ENCODE data around the gene FAM111A.

Gene FAM111A

DNA sequence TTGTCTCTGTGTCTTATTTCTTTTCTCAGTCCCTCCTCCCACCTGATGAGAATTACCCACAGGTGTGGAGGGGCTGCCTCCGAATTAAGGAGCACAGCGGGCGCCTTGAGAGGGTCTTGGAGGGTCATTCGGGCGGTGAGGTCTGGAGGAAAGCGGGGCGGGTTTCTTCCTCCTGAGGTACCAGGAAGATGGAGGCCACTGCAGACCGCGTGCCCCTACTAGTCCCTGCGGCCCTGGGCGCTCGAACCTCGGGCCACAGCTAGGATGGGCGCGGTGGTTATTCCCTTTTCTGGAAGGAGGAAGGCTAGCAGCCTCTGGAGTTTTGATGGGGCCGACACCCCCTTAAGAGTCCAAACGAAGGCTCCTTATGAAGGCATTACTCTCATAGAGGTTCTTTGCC, 5.5 kb upstream of the FAM111A start:
- in situ Hi-C loops (cut with HindIII; ENCODE audit: low pct_ligation_motif_present, low pct_unique_long_range_greater_than_20kb, low sequenced_read_pairs): no loop called here
- DNase-seq: no peak

DNA sequence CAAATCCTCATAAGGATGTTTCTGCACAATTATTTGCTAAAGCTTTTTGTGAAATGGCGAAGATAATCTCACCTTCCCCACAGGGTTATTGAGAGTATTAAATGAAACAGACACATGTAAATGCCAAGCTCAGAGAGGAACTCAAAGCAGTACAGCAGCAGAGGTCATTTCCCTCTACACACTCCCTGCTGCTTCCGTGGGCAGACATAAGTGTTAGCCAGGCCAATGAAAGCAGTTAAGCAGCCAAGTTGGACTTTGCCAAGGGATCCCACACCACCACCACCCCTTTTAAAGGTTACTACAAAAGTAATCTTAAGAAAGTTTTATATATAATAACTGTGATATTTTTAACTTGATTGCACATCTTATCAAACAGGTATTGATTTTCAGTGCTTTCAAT, 4.0 kb upstream of the FAM111A start:
- DNase-seq: no peak
- in situ Hi-C loops (cut with HindIII; ENCODE audit: low pct_ligation_motif_present, low pct_unique_long_range_greater_than_20kb, low sequenced_read_pairs): no loop called here

DNA sequence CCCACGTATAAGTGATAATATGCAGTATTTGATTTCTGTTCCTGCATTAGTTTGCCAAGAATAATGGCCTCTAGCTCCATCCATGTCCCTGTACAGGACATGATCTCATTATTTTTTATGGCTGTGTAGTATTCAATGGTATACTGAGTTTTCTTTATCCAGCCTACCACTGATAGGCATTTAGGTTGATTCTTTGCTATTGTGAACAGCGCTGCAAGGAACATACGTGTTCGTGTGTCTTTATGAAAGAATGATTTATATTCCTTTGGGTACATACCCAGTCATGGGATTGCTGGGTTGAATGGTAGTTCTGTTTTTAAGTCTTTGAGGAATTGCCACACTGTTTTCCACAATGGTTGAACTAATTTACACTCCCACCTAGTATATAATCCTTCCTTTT, 1.5 kb upstream of the FAM111A start:
- no peak for DNase-seq
- in situ Hi-C loops (cut with HindIII; ENCODE audit: low pct_ligation_motif_present, low pct_unique_long_range_greater_than_20kb, low sequenced_read_pairs): no loop called here

DNA sequence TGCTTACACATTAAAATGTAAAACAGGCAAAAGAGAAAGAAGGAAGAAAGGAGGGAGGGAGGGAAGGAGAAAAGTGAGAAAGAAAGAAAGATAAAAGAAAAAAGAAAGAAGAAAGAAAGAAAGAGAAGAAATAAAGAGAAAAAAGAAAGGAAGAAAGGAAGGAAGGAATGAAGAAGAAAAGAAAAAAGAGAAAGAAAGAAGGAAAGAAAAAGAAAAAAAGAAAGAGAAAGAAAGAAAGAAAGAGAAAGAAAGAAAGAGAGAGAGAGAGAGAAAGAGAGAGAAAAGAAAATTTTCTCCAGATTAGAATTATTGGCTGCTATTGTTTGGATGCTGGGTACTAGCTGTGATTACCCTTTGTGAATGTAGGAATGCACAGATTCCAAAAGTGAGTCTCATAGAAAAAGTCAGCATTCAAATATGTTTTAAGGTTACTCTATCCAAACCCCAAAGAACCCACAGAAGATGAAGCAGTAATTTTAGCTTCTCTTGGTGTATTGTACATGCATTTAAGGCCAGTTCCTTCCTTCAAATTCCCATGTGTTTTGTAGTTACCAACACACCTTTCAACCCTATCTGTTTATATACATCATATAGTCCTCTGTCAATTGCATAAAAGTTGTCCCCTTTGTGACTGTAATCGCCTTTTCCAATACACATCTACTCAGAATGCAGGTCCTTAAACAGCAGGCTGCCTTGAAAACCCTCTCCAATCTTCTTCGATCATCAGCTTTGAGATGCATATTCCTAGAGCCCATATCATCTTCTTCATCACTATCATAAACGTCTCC, 789 bp upstream of the FAM111A start:
- in situ Hi-C loops (cut with HindIII; ENCODE audit: low pct_ligation_motif_present, low pct_unique_long_range_greater_than_20kb, low sequenced_read_pairs): no loop called here
- peak; percentile 26 for DNase-seq

DNA sequence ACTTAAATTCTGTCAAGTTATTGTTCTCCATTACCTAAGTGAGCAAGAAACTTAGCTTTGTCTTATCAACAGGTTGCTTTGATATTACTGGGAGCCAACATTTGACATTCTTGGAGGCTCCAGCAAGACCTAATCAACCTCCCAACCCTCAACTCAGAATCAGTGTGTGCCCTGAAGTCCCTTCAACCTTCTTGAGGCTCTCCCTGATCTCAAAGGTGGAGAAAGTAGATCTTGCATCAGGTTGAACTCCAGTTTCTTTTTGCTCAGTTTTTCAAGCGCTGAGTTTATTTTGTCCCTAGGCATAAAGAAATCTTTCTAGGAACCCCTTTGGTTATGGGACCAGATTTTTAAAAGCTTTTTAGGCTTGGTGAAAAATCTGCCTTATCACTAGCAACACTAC, 1.4 kb downstream of the FAM111A start:
- in situ Hi-C loops (cut with HindIII; ENCODE audit: low pct_ligation_motif_present, low pct_unique_long_range_greater_than_20kb, low sequenced_read_pairs): no loop called here
- DNase-seq: peak; percentile 10

DNA sequence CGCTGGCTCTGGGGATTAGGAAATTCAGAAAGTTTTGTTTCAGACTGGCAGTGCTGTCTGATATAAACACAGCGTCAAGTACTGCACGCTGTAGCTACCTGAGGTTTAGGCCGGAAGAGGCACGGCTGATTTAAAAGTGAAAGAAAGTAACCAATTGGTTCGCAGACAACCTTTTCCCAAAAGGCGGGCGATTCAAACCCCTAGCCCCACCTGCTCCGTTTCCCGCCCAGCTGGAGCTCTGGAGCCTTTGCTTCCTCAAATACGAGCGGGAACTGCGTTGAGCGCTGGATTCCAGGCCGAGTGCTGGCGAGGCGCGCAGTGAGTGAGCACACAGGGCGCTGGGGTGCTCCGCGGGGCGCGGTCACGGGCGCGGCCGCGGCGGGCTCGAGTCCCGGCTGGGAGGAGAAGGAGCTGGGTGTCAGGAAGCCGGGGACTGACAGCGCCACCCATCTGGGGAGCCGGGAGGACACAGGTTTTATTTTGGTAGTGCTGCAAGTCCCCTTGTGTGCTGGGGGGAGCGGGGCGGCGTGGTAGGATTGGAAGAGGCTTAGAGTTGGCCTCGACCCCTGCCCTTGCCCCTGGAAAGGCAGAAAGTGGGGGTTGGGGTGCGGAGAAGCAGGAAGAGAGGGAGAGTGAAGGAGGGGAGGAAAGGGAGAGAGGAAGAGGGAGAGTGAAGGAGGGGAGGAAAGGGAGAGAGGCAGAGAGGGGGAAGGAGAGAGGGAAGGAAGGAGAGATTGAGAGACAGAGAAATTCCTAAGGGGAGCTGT, 2.1 kb downstream of the FAM111A start:
- in situ Hi-C loops (cut with HindIII; ENCODE audit: low pct_ligation_motif_present, low pct_unique_long_range_greater_than_20kb, low sequenced_read_pairs): no loop called here
- DNase-seq: peak; percentile 88

DNA sequence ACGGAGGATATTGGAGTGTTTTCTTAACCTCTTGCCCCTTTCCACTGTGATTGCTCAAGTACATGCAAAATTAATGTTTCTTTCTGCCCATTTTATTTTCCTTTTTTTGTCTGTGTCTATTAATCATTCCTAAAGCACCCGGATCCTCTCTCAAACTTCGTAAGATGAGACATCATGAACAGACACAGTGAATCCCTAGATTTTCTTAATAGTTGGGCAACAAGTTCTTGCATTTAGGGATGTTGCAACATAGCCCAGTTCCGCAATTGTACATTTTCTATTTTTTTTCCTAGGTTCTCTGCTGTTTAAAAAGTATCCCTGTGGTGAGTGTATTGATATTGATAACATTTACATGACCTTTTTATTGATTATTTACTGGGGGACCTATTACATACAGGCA, 2.9 kb downstream of the FAM111A start:
- no peak for DNase-seq
- in situ Hi-C loops (cut with HindIII; ENCODE audit: low pct_ligation_motif_present, low pct_unique_long_range_greater_than_20kb, low sequenced_read_pairs): no loop called here

DNA sequence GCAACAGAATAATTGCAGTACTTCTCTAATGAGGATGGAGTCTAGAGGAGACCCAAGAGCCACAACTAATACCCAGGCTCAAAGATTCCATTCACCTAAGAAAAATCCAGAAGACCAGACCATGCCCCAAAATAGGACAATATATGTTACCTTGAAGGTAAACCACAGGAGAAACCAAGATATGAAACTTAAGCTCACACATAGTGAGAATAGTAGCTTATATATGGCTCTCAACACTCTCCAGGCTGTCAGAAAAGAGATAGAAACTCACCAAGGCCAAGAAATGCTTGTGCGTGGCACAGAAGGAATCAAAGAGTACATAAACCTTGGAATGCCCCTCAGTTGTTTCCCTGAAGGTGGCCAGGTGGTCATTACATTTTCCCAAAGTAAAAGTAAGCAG, 9.1 kb downstream of the FAM111A start:
- in situ Hi-C loops (cut with HindIII; ENCODE audit: low pct_ligation_motif_present, low pct_unique_long_range_greater_than_20kb, low sequenced_read_pairs): no loop called here
- no peak for DNase-seq

DNA sequence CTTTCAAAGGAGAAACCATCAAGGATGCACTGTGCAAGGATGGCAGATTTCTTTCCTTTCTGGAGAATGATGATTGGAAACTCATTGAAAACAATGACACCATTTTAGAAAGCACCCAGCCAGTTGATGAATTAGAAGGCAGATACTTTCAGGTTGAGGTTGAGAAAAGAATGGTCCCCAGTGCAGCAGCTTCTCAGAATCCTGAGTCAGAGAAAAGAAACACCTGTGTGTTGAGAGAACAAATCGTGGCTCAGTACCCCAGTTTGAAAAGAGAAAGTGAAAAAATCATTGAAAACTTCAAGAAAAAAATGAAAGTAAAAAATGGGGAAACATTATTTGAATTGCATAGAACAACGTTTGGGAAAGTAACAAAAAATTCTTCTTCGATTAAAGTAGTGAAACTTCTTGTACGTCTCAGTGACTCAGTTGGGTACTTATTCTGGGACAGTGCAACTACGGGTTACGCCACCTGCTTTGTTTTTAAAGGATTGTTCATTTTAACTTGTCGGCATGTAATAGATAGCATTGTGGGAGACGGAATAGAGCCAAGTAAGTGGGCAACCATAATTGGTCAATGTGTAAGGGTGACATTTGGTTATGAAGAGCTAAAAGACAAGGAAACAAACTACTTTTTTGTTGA, 9.8 kb downstream of the FAM111A start:
- in situ Hi-C loops (cut with HindIII; ENCODE audit: low pct_ligation_motif_present, low pct_unique_long_range_greater_than_20kb, low sequenced_read_pairs): no loop called here
- DNase-seq: no peak

DNA sequence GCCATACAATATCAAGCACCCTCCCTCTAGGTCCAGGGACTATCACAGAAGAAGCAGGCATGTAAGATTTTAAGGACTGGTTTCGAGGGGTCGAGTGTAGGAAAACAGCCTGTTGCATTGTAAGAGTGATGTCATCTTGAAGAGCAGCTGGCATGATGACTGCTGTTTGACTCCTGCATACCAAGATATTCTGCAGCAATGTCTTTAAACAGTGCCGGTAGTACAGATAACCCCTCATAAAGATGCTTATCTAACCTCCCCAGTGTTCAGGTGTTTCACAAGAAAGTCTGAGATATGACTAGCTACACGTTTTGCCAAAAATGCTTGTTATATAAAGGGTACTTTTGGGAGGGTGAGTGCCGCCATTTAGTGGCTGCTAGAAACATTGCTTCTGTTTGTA, 12.0 kb downstream of the FAM111A start:
- DNase-seq: no peak
- in situ Hi-C loops (cut with HindIII; ENCODE audit: low pct_ligation_motif_present, low pct_unique_long_range_greater_than_20kb, low sequenced_read_pairs): no loop called here

DNA sequence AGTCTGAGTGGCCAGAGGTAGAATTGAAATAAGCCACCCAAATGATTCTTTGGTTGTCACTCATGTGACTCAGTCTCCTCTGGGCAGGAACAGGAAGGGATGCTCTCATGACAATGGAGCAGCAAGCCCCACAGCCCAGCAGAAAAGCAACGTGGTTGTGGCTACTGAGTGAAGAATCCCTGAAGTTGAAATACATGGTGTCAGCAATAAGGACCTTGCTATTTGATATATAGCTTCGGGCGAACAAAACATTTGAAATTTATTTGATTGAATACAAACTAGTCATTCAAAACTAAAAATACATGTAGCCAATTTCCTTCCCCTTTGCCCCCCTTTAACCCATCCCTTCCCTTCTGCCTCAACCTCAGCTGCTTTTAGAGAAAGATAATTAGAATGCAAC, 14.8 kb downstream of the FAM111A start:
- in situ Hi-C loops (cut with HindIII; ENCODE audit: low pct_ligation_motif_present, low pct_unique_long_range_greater_than_20kb, low sequenced_read_pairs): no loop called here
- no peak for DNase-seq

DNA sequence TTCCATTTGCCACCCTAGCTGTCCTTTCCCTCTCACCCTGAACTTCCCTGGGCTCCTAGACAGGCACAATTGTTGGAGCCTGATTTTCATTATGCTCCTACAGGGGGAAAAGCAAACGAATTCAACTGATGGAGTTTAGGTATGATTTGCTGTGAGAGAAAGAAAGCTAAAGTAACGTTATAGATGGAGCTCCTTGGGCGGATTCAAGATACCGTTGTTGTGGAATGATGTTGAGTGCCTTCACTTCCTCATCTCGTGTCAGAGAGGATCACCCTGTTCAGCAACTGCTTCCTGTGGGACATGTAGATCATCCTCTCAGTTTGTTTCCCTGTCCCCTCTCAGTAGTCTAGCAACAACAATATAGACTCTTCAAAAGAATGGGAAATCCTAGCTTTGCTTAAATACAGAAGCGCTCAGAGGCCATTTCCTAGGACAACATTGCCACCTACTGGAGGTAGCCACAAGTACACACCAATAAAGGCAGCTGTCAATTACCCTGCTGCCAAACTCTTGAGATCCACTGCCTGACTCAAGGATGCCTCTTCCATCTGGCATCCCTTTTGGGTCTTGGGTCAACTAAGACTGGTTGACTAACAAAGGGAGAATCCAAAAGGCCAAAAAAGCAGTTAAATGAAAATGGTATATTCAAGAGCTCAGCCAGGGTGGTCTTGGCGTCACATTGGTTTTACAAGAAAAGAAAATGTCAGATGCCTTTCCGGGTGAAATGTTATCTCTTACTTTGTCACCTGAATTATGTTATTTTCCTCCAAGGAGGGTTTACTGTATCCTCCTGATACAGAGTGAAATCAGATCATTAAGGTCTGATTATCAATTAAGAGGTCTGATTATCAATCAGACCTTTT, 15.8 kb downstream of the FAM111A start:
- in situ Hi-C loops (cut with HindIII; ENCODE audit: low pct_ligation_motif_present, low pct_unique_long_range_greater_than_20kb, low sequenced_read_pairs): no loop called here
- peak; percentile 69 for DNase-seq

DNA sequence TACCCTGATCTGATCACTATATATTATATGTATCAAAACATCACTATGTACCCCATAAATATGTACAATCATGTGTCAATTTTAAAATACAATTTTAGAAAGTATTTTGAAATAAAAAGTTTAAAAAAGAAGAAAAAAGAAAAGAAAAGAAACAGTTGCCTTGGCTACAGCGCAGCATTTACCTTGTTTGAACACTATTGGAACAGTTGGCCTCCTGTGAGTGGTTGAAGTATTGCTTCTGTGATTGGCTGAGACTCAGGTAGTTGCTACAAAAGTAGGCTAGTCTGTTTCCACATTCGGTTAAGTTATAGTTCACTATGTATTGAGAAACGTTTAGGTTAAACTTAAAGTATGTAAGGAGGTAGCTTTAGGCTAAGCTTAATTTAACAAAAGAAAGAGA, 21.4 kb downstream of the FAM111A start:
- in situ Hi-C loops (cut with HindIII; ENCODE audit: low pct_ligation_motif_present, low pct_unique_long_range_greater_than_20kb, low sequenced_read_pairs): no loop called here
- DNase-seq: no peak

DNA sequence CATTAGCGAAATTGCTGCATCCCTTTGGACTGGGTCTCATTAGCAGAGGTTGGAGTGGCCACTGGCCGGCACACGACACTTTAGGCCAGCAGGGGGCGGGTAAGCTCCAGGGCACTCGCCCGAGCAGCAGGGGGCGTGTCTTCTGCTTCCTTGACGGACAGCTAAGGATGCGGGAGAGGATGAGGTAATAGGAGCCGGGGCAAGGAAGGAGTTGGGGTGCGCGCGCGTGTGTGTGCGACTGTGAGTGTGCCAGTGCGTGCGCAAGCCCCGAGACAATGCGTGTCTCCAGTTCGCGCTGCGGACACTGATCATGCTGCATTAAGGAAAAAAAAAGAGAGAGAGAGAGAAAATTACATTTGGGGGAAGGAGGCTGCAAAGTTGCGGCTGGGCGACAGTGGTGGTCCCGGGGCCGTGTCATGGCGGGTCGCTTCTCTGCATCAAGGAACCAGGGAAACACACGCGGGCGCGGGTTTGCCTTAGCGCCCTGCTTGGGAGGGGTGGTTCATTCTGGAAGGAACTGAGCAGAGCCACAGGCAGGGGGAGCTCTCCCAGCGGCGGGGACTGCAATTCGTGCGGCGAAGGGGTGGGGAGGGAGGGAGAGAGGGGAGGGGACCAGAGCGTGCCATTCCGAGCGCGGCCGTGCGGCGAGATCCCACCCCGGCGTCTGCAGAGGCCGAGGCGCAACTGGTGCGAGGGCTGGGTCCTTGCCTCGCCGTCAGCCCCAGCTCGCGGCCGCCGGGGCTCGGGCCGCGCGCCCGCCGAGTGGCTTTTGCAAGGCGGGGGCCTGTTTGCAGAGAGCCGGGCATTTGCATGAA, 29.1 kb downstream of the FAM111A start, which contains the start of gene DTX4:
TSS of gene DTX4 (plus strand) at position 625 of the 815 bp plus-strand sequence. CDS start 464 bp downstream, outside the sequence.
- in situ Hi-C loops (cut with HindIII; ENCODE audit: low pct_ligation_motif_present, low pct_unique_long_range_greater_than_20kb, low sequenced_read_pairs): no loop called here
- DNase-seq: peak; percentile 83

DNA sequence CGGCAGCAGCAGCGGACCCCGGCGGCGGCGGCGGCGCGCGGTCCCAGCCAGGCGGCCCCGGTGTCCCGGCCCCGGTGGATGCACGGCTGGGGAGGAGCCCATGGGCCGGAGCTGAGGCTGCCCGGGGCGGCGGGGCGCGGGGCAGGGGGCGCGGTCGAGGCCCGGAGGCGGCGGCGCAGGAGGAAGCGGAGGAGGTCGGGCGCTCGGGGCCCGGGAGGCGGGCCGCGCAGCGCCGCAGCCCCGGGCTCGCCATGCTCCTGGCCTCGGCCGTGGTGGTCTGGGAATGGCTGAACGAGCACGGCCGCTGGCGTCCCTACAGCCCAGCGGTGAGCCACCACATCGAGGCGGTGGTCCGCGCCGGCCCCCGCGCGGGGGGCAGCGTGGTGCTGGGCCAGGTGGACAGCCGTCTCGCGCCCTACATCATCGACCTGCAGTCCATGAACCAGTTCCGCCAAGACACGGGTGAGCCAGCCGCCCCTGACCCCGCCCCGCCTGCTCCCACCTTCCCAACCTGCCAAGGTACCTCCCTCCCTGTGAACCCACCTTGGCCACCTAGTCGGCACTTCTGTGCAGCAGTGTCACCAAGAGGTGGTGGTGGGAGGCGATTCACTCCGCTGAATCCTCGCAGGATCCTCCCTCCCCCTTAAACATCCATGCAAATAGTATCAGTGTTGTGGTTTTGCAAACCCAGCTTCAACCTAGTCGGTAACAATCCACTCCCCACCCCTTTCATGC, 29.9 kb downstream of the FAM111A start:
- in situ Hi-C loops (cut with HindIII; ENCODE audit: low pct_ligation_motif_present, low pct_unique_long_range_greater_than_20kb, low sequenced_read_pairs): no loop called here
- no peak for DNase-seq

DNA sequence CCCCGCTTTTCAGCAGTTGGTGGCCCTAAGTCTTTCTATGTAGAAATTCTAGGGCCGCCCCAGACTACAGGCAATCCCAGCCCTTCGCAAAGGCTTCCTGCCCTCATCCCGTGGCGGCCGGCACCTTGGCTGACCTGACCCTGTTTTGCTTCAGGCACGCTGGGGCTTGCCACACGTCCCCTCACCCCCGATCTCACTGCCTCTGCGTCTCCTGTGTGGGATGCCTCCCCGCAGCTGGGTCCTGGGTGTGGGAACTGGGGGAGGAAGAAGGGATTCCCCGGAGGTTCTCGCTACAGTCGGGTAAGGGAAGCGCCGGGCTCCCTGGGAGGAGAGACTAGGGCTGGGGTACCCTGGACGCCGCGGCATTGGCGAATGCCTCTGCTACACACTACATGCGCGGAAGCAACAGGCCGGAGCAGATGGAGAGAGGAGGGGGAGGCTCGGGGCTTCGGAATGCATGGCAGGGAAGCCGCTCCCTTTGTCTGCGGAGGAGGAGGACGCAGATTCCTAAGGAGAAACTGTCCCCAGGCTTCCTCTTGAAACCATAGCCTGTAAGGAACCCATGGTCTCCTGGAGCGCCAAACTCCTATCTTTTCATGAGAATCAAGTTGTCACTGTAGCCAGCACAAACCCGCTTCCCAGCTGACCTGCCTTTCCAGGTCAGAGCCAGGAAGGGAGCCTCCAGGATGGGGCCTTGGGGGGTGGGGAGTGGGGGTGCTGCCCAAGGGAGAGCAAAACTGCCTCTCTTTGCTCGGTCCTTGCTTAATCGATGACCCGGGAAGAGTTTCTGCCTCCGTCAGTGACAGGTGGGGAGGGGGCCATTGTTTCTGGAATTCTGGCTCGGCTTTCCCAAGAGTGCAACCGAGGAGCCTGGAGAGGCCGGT, 30.7 kb downstream of the FAM111A start:
- in situ Hi-C loops (cut with HindIII; ENCODE audit: low pct_ligation_motif_present, low pct_unique_long_range_greater_than_20kb, low sequenced_read_pairs): no loop called here
- no peak for DNase-seq
